NOMO-1 (cell line): ENCODE data around the gene KIF25.

Experiments used
- DNase-seq, 2 experiments: peaks; one replicate each; lab custom pipeline; 2025; ENCODE audit not compliant: unreplicated experiment in 2 of 2; lab: John Stamatoyannopoulos, UW

Gene KIF25, protein sequence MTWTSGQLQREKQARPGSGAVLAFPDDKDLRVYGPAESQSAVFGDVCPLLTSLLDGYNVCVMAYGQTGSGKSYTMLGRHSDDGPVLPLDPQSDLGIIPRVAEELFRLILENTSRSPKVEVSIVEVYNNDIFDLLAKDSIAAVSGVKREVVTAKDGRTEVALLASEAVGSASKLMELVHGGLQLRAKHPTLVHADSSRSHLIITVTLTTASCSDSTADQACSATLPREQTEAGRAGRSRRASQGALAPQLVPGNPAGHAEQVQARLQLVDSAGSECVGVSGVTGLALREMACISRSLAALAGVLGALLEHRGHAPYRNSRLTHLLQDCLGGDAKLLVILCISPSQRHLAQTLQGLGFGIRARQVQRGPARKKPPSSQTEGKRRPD

GRCh38 chr6:167997642-167998041, at the start of gene KIF25:
KIF25 (plus strand) TSS chr6:167997671; CDS start chr6:168029586, 31,915 bp downstream.
- no peak for DNase-seq

- DNase-seq: no peak
These were observed 49.8 kb upstream of the KIF25 start for GRCh38 chr6:167947716-167948115.

DNA sequence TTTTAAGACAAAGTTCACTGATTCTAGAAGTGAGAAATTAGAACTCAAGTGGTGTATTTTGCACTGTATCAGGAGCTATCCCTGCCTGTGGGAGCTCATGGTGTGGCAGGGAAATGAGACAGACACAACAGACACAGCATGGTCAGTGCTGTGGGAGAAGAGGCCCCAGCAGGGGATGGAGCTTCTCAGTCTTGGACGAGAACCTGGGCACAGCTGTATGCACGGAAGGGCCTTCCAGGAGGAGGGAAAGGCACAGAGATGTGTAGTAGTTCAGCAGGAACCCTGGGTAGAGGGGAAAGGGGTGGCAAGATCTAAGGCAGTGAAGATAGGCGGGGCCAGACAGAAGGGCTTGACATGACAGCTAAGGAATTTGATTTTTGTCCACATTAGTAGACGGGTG, 48.8 kb upstream of the KIF25 start:
- no peak for DNase-seq

GRCh38 chr6:167949121-167949684, 48.3 kb upstream of the KIF25 start:
- DNase-seq: no peak

DNA sequence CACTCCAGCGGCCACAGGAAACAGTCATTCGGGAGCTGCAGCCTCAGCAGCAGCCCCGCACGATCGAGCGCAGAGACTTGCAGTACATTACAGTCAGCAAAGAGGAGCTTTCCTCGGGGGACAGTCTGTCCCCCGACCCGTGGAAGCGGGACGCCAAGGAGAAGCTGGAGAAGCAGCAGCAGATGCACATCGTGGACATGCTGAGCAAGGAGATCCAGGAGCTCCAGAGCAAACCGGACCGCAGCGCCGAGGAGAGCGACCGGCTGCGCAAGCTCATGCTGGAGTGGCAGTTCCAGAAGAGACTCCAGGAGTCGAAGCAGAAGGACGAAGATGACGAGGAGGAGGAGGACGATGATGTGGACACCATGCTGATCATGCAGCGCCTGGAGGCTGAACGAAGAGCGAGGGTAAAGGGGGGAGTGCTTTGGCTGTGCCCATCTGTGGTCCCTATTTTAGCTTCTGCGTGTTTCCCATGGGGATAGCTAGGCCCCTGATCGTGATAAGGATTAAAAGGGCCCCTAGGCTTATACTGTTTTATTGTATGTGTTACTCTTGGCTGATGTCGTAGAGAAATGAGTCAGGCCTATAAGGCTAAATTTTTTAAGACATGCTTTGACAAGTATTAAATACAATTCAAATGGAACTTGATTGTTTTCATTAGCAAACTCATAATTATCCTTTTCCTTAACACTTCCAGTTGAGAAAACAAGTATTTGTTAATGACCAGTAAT, 45.5 kb upstream of the KIF25 start:
- DNase-seq: no peak

DNA sequence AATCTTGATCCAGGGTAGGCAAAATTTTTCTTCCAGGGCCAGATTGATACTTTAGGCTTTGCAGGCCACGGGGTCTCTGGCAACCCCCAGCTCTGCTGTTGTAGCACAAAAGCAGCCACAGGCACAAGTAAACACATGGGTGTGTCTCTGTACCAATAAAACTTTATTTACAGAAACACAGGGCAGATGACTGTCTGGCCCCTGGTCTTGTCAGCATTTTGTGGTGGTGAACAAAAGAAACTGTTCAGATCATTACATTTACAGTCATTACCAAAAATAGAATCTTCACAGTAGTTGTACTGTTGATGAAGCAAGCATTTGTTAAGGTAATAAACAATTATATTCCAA, 45.0 kb upstream of the KIF25 start:
- no peak for DNase-seq

GRCh38 chr6:167953551-167953950, 43.9 kb upstream of the KIF25 start:
- DNase-seq: no peak

DNA sequence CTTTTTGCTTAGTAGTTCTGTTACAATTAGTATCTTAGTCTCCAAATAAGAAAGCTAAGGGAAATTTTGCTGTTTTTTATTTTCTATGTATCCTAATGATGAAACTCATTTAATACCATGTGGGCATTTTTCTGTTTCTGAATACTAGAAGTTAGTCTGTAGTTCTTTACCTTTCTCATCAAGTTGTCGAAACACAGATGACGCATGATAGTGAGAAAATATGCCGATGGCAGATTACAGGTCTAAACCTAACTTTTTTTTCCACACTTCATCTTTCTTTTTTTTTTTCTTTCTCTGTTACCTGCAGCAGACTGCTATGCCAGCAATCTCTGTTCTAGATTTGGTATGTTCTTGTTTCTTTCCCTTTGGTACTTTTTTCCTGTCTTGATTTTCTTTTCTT, 43.3 kb upstream of the KIF25 start:
- no peak for DNase-seq

GRCh38 chr6:167956491-167956890, 41.0 kb upstream of the KIF25 start:
- DNase-seq: no peak

DNA sequence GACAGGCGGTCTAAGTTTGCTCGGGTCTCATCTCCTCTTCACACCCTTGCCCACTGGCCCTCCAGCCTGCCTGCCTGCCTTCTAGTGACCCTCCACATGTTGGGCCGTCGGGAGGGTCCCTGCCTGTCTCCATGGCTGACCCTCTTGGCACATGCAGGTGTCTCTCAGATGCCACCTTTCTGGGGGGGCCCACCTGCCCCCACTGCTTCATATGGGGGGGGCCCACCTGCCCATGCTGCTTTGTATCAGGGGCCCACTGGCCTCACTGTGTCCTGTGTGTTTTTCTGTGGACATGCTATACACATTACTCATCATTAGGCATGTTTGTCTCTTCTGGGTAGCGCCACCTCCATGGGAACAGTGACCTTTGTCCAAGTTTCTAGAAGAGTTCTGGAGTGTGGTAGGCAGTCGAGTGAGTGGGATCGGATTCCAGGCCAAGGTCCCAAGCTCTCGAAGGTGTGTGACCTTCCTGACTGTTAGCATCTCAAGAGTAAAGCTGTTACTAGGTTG, 40.4 kb upstream of the KIF25 start:
- DNase-seq: no peak

DNA sequence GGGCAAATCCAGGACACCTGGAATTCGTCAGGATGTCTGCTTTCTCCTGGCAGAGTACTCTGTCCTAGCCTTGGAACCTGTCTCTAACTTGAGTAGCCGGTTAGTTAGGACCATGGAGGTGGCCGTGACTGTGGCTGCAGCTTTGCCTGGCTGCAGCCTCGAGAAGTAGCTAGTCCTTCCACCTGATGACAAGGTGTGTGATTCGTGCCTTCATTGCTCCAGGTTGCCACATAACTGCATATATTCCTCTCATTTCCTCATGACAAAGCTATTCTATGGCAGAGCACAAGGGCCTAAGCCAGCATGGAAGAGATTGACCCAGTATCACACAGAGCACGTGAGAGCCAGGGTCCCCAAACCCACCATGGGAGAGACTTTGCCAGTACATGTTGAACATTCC, 39.8 kb upstream of the KIF25 start:
- no peak for DNase-seq

DNA sequence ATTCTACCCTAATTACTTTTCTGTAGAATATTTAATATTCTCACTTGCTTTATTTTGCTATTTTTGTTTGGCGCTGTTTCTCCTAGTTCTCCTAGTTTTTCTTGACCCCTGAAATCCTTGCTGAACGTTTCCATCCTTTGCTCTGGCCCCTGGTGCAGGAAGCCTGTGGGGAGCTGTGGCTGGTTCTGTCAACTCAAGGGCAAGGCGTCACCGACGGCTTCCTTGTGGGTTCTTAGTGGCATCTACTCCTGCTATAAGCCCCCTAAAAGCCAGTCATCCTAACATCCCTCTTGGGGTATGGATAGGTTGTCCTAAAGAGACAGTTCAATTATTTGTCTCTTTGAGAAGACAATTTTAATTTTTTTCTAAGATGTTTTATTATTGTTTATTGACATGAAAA, 36.9 kb upstream of the KIF25 start:
- DNase-seq: no peak

DNA sequence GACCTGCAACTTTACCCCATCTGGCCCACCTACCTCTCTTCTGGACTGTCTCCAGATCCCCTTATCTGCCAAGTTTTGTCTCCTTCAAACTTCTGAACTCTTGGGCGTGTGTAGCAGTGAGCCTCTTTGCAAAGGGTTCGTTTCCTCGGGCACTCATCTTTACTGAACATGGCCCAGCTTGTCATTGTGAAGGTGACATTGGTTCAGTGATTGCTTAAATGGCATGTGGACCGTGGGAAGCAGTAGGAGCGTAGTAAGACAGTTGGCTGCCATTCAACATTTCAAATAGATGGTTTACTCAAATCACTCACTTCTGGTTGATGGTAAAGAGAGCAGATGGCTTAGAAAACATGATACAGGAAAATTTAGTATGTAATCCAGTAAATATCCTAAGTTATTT, 34.8 kb upstream of the KIF25 start:
- no peak for DNase-seq

DNA sequence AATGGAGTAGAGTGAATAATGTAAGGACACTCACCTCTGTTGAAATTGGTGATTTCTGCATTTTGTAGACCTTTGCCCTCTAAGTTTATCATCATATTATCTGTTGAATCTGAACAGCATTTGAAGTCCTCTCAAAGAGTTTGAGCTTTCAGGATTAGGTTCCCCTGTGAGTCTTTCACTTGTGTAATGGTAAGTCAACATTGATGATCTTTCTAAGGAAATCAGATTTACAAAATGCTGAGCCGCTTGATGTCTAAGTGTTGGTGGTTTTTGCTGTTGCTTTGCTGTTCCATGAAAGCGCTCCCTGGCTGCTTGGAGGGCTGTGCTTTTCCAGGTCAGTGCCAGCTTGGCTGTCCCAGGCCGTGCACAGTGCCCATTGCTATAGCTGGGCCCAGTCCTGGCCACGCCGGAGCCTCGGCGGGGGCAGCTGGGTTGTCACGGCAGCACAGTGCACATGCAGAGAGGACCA, 33.8 kb upstream of the KIF25 start:
- no peak for DNase-seq

DNA sequence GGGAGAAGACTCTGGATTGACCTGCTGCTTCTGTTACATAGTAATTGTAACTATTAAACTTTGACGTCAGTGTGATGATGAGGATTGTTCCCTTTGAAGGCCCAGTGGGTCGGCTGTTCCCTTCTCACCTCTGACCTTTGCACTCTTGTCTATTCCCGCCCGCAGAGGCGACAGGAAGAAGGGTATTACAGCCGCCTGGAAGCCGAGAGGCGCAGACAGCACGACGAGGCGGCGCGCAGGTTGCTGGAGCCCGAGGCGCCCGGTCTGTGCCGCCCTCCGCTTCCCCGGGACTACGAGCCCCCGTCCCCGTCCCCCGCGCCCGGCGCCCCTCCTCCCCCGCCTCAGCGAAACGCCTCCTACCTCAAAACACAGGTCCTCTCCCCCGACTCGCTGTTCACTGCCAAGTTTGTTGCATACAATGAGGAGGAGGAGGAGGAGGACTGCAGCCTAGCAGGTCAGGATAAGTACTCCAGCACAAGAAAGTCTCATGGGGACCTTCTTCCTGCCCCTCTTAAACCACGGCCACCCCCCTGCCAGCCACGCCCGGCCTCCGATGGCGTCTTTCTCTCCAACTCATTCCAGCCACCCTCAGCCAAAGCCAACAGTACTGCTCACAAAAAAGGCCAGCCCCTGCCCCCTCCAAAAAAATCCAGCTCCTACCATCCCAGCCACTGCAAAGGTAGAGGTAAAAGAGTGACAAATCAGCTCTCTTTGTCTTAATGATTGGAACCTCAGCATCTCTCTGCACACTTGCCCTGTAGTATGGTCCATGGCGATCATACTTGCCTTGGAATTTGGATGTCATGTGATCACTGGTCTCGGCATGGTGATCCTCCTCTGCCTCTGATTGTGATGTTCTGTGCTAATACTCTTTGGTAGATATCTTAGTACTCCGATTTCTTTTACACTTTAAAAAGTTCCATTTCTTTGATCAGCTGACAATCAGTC, 31.6 kb upstream of the KIF25 start:
- DNase-seq: no peak

- DNase-seq: no peak
These were observed 30.9 kb upstream of the KIF25 start for GRCh38 chr6:167966540-167966905.

- DNase-seq: no peak
These were observed 29.4 kb upstream of the KIF25 start for GRCh38 chr6:167968091-167968490.

DNA sequence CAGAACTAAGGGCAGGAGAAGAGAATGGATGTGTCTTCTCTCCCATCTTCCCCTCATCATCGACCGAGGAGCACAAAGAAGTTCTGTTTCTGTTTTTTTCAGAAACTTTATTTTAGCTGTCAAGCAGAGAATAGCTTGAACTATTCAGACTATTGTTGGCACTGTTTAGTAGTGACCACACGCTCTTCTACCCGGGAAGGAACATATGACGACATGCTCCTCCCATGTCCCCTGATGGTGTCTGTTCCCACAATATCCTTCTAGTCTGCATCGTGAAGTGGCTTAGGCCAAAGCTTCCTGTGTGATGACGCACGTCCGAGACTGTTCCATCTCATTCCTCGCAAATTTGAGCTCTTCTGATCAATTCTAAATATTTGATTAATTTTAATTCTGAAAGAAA, 27.2 kb upstream of the KIF25 start:
- DNase-seq: no peak

GRCh38 chr6:167972193-167972592, 25.3 kb upstream of the KIF25 start:
- DNase-seq: no peak

GRCh38 chr6:167973148-167973885, 24.2 kb upstream of the KIF25 start:
- no peak for DNase-seq
